T-helper 1 cell treated with Interleukin-12 subunit alpha and Interleukin-12 subunit beta and Interleukin-4 antibody, amounts not matched to agents 30 μg/mL and 1 μg/mL, for 36 hours (primary cell): Measurements from ENCODE around the gene NBEAL1.
"Not testable (repeated sequence)": the region's sequence is repeated elsewhere in the genome, so short reads cannot be mapped to it uniquely, and the experiment has no call there.

Source experiments
- H3K27ac Mint-ChIP-seq: one replicate; pipeline ENCODE4 v1.8.0; 2021; ENCODE audit warnings: mild to moderate bottlenecking, mixed read lengths
- H3K27me3 Mint-ChIP-seq: one replicate; pipeline ENCODE4 v1.8.0; 2021; ENCODE audit warnings: low read depth, mixed read lengths
- H3K36me3 Mint-ChIP-seq: one replicate; pipeline ENCODE4 v1.8.0; 2021; ENCODE audit warnings: low read depth, mixed read lengths
- H3K4me1 Mint-ChIP-seq: one replicate; pipeline ENCODE4 v1.8.0; 2021; ENCODE audit warnings: low read depth, mixed read lengths
- H3K4me3 Mint-ChIP-seq: one replicate; pipeline ENCODE4 v1.8.0; 2021; ENCODE audit warnings: mild to moderate bottlenecking, moderate library complexity, mixed read lengths
- H3K9me3 Mint-ChIP-seq: one replicate; pipeline ENCODE4 v1.8.0; 2021; ENCODE audit warnings: mixed read lengths

NBEAL1 gene

DNA sequence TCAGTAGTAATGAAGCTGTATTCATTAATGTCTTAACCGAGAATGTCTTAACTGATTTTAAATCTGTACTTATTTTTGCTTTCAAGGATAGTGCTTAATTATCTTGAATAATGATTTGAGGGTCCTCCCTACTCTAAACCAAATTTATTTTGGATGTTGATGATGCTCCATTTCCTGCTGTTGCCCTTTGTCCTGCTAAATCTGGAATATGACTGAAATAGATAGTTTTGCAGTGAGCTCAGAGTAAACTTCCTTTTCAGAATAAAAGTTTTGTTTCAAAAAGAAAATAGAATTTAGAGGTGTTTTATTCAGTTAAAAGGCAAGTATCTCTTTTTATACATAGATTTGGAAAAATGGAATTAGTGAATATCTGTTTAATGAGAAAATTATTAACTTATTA lies 8.1 kb downstream of the NBEAL1 start:
- H3K4me1 Mint-ChIP-seq: peaks cover 15% of the 10 kb centered on the region
- H3K4me3 Mint-ChIP-seq: no peak overlapping the region
- H3K9me3 Mint-ChIP-seq: no peaks in the 10 kb centered on the region
- H3K27ac Mint-ChIP-seq: no peak overlapping the region
- peaks cover 10% of the 10 kb centered on the region for H3K36me3 Mint-ChIP-seq
- H3K27me3 Mint-ChIP-seq: no peaks in the 10 kb centered on the region

DNA sequence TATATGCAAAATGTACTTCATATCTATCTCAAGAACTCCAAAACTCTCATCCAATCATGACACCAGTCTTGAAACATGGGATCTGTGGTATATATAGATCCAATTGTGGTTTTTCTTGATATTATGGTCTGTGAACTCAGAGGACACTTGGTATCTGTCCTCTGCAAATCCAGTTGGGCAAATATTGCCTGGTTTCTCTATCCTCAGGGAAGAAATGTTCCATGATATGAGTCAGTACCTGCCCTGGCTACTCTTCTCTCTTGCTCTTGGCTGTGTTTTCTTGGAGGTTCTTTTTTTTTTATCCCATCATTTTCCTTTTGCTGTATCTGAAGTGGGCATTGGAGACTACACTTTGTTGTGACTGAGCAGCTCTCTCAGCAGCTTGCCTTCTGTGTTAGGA lies 10.9 kb downstream of the NBEAL1 start:
- Mint-ChIP-seq H3K27ac (no peak overlapping the region), H3K4me3 (no peak overlapping the region), H3K9me3 (no peaks in the 10 kb centered on the region), H3K4me1 (peaks cover 2% of the 10 kb centered on the region), H3K36me3 (peaks cover 7% of the 10 kb centered on the region), H3K27me3 (no peaks in the 10 kb centered on the region)

DNA sequence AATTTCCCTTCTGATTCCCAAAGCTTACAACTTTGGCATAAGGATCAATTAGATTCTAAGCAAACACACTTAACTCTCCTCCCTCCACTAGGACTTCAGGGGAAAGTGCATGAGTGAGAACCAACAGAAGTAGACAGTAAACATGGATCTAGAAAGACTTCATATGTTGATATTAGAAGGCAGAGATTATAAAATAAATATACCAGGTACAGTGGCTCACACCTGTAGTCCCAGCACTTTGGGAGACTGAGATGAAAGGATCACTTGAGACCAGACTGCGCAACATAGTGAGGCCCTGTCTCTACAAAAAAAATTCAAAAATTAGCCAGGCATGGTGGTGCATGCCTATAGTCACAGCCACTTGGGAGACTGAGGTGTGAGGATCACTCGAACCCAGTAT lies 15.9 kb downstream of the NBEAL1 start:
- no peaks in the 10 kb centered on the region for H3K9me3 Mint-ChIP-seq

DNA sequence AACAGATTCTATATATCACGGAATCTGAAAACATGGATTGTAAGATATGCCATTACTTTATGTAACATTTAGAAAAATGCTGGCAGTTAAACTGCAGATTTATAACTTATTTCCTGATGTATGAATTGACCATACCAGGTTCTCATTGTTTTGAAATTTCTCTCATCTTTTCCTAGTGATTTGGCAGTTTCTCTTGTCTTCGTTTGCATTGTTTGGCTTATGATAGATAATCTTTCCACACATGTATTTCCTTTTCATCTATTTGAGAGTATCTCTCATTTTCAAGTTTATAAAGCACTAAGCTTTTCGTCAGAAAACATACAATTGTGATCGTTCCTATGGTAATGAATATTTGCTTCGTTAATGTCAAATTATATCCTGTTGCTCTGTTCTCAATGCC lies 16.3 kb downstream of the NBEAL1 start:
- Mint-ChIP-seq H3K9me3 (no peaks in the 10 kb centered on the region), H3K27me3 (no peaks in the 10 kb centered on the region), H3K4me1 (peaks cover 4% of the 10 kb centered on the region), H3K27ac (no peak overlapping the region), H3K4me3 (no peak overlapping the region), H3K36me3 (peaks cover 2% of the 10 kb centered on the region)

More for the DNA sequence above, 15.9 kb downstream of the NBEAL1 start:
- Mint-ChIP-seq H3K4me1 (peaks cover 4% of the 10 kb centered on the region), H3K27me3 (no peaks in the 10 kb centered on the region), H3K36me3 (peaks cover 2% of the 10 kb centered on the region), H3K27ac (no peak overlapping the region), H3K4me3 (no peak overlapping the region)

DNA sequence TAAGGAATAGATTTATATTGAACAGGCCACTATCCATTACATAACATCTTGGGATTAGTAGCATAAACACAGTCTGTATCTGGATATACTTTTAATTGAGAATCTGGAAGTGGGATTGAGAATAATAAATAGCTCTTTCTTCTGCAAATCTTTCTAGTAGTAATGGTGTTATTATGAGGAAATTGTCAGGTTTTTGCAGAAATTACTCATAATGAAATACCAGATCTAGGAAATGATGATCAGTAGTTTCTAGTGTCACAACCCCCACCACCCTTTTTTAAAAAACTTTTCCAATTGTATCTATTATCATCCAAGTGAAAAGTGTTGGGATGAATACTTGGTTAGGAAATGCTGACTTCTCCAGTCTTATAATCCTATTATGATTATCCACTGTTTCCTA lies 18.7 kb downstream of the NBEAL1 start:
- Mint-ChIP-seq H3K4me3 (no peak overlapping the region), H3K9me3 (no peaks in the 10 kb centered on the region)

DNA sequence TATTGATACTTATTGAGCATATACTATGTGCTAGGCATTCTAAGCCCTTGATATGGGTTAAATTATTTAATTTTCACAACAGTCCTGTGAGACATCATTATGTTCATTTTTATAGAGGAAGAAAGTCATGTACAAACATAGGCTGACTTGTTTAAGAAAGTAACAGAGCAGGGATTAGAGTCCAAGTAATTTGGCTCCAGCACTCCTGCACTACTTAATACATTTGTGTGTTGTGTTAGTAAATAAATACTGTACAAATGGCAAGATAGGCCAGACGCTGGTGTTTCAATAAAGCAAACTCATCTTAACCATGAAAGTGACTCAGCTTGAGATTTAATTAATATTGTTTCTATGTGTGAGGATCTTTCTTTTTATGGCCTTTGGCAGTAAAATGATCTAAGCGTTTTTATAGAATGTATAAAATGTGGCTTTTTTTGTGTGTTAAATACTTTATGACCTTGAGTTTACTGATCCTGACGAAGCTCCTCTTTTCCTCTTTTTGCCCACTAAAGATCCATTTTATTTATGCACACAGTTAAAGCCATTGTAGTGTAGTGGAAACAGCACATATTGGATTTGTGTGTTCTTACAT lies 21.3 kb downstream of the NBEAL1 start:
- Mint-ChIP-seq H3K4me1 (peaks cover 2% of the 10 kb centered on the region), H3K27ac (no peak overlapping the region), H3K4me3 (no peak overlapping the region), H3K36me3 (peaks cover 4% of the 10 kb centered on the region), H3K27me3 (no peaks in the 10 kb centered on the region), H3K9me3 (no peaks in the 10 kb centered on the region)

More for the DNA sequence above, 18.7 kb downstream of the NBEAL1 start:
- no peaks in the 10 kb centered on the region for H3K27me3 Mint-ChIP-seq
- no peak overlapping the region for H3K27ac Mint-ChIP-seq
- H3K4me1 Mint-ChIP-seq: peaks cover 4% of the 10 kb centered on the region
- H3K36me3 Mint-ChIP-seq: no peaks in the 10 kb centered on the region

DNA sequence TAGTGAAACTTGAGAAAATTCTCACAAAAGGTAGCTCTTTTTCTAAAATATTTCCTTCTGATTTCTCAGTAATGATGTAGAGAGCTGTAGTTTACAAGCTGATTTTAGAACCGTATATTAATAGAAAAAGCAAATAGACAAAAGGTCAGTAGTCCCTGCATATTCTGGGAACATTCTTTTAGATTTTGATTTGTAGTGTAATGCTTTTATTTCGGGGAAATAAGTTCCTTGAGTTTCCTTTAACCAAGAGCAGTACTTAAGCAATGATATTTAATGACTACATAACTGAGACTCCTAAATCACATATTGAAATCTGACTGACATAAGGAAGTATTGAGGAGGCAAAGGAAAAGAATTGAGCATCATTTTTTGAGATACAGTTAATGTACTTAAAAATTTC lies 22.4 kb downstream of the NBEAL1 start:
- no peaks in the 10 kb centered on the region for H3K27me3 Mint-ChIP-seq
- no peak overlapping the region for H3K27ac Mint-ChIP-seq
- no peaks in the 10 kb centered on the region for H3K9me3 Mint-ChIP-seq

DNA sequence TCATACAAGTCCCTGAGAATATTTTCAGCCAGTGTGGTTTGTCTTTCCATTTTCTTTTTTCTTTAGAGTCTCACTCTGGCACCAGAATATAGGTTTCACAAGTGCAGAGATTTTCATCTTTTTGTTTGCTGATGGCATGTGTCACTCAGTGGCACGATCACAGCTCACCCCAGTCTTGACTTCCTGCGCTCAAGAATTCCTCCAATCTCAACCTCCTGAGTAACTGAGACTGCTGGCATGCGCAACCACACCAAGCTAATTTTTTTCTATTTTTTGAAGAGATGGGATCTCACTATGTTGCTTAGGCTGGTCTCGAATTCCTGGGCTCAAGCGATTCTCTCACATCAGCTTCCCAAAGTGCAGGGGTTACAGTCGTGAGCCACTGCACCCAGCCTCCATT lies 23.9 kb downstream of the NBEAL1 start:
- H3K9me3 Mint-ChIP-seq: no peaks in the 10 kb centered on the region
- peaks cover 9% of the 10 kb centered on the region for H3K36me3 Mint-ChIP-seq
- no peak overlapping the region for H3K27ac Mint-ChIP-seq
- H3K4me3 Mint-ChIP-seq: no peak overlapping the region
- no peaks in the 10 kb centered on the region for H3K27me3 Mint-ChIP-seq
- peaks cover 2% of the 10 kb centered on the region for H3K4me1 Mint-ChIP-seq

More for the DNA sequence above, 22.4 kb downstream of the NBEAL1 start:
- Mint-ChIP-seq H3K4me1 (peaks cover 2% of the 10 kb centered on the region), H3K36me3 (peaks cover 4% of the 10 kb centered on the region), H3K4me3 (no peak overlapping the region)

DNA sequence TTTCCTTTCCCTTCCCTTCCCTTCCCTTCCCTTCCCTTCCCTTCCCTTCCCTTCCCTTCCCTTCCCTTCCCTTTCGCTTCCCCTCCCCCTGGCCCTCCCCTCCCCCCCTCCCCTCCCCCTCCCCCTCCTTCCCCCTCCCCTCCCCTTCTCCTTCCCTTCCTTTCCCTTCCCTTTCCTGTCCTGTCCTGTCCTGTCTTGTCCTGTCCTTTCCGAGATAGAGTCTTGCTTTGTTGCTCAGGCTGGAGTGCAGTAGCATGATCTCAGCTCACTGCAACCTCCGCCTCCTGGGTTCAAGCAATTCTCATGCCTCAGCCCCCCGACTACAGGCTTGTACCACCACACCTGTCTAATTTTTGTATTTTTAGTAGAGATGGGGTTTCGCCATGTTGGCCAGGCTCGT lies 24.5 kb downstream of the NBEAL1 start:
- H3K9me3 Mint-ChIP-seq, H3K4me3 Mint-ChIP-seq, H3K27ac Mint-ChIP-seq, H3K27me3 Mint-ChIP-seq, H3K4me1 Mint-ChIP-seq: not testable (repeated sequence)
- H3K36me3 Mint-ChIP-seq: peaks cover 12% of the 10 kb centered on the region

DNA sequence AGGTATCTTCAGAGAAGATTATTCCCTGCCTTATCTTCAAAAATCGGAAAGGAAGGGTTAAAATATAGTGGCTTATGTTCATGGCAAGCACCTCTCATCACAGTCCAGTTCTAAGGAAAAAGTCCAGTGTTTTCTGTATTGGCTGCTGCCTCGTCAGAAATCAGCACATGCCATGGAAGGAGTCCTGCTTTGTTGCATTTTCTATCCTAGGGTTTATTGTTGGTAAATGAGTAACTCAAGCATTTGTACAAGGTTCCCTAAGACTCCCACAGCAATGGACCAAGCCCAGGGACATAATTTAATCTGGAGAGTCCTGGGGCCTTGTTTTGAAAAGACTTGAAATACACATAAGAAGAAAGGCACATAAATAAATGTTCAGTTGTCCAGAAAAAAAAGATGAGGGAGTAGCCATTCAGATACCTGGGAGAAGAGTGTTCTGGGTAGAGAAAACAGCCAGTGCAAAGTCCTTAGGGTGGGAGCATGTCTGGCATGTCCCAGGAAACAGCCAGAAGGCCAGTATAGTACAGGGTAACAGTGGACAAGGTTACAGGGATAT lies 26.4 kb downstream of the NBEAL1 start:
- H3K9me3 Mint-ChIP-seq: no peaks in the 10 kb centered on the region
- H3K4me1 Mint-ChIP-seq: no peaks in the 10 kb centered on the region
- H3K27ac Mint-ChIP-seq: no peak overlapping the region
- H3K4me3 Mint-ChIP-seq: no peak overlapping the region
- H3K36me3 Mint-ChIP-seq: peaks cover 12% of the 10 kb centered on the region
- H3K27me3 Mint-ChIP-seq: no peaks in the 10 kb centered on the region

DNA sequence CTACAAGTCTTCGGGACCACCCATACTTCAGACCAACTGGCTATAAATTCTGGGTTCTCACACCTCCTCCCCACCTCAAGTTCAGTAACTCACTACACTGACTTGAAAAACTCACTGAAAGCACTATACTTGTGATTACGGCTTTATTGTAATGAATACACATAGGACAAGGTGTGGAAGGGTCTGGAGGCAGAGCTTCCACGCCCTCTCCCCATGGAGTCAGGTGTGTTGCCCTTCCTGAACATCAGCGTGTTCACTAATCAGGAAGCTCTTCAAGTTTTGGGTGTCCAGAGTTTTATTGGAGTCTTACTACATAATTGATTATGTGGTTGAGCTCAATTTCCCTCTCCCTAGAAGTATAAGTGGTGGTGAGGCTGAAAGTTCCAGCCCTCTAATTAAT lies 27.5 kb downstream of the NBEAL1 start:
- no peak overlapping the region for H3K4me3 Mint-ChIP-seq
- H3K36me3 Mint-ChIP-seq: peaks cover 12% of the 10 kb centered on the region
- no peaks in the 10 kb centered on the region for H3K27me3 Mint-ChIP-seq
- H3K4me1 Mint-ChIP-seq: no peaks in the 10 kb centered on the region
- no peak overlapping the region for H3K27ac Mint-ChIP-seq
- no peaks in the 10 kb centered on the region for H3K9me3 Mint-ChIP-seq

DNA sequence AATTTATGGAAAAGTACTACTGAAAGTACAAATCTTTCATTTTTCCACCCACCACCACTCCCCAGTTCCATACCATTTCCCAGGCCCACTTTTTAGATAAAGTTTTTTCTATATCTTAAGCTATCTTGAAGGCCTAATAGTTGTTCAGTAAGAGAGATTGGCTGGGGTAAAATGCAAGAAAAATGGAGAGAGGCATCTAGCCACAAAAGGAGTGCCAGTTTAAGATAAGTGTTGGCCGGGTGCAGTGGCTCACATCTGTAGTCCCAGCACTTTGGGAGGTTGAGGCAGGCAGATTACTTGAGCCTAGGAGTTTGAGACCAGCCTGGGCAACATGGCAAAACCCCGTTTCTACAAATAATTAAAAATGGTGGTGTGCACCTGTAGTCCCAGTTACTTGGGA lies 28.6 kb downstream of the NBEAL1 start:
- Mint-ChIP-seq H3K27ac (no peak overlapping the region), H3K27me3 (no peaks in the 10 kb centered on the region), H3K4me3 (no peak overlapping the region), H3K9me3 (no peaks in the 10 kb centered on the region), H3K4me1 (no peaks in the 10 kb centered on the region), H3K36me3 (peaks cover 12% of the 10 kb centered on the region)

DNA sequence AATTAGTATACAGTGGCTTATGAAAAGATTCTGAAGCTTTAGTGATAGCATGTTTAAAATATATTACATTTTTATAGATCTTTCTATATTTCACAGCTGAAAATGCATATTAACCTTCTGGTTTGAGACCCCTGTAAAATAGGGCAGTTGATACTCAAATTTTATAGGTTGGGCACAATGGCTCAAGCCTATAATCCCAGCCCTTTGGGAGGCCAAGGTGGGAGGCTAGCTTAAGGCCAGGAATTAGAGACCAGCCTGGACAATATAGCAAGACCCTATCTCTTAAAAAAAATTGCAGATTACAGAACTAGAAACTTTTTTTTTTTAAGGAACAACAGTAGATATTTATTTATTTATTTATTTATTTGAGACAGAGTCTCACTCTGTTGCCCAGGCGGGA lies 31.2 kb downstream of the NBEAL1 start:
- peaks cover 8% of the 10 kb centered on the region for H3K36me3 Mint-ChIP-seq
- no peaks in the 10 kb centered on the region for H3K27me3 Mint-ChIP-seq
- H3K4me1 Mint-ChIP-seq: no peaks in the 10 kb centered on the region
- H3K27ac Mint-ChIP-seq: no peak overlapping the region
- no peaks in the 10 kb centered on the region for H3K9me3 Mint-ChIP-seq
- no peak overlapping the region for H3K4me3 Mint-ChIP-seq

DNA sequence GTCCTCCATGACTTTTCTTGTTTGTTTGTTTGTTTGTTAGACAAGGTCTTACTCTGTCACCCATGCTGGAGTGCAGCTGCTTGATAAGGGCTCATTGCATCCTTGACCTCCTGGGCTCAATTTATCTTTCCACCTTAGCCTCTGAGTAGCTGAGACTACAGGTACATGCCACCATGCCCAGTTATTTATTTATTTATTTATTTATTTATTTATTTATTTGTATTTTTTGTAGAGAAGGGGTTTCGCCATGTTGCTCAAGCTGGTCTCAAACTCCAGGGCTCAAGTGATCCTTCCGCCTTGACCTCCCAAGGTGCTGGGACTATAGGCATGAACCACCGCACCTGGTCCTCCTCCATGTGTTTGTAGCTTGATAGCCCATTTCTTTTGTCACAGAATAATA lies 37.9 kb downstream of the NBEAL1 start:
- Mint-ChIP-seq H3K4me3 (no peak overlapping the region), H3K4me1 (peaks cover 2% of the 10 kb centered on the region), H3K27me3 (no peaks in the 10 kb centered on the region), H3K36me3 (no peaks in the 10 kb centered on the region), H3K9me3 (no peaks in the 10 kb centered on the region), H3K27ac (no peak overlapping the region)

DNA sequence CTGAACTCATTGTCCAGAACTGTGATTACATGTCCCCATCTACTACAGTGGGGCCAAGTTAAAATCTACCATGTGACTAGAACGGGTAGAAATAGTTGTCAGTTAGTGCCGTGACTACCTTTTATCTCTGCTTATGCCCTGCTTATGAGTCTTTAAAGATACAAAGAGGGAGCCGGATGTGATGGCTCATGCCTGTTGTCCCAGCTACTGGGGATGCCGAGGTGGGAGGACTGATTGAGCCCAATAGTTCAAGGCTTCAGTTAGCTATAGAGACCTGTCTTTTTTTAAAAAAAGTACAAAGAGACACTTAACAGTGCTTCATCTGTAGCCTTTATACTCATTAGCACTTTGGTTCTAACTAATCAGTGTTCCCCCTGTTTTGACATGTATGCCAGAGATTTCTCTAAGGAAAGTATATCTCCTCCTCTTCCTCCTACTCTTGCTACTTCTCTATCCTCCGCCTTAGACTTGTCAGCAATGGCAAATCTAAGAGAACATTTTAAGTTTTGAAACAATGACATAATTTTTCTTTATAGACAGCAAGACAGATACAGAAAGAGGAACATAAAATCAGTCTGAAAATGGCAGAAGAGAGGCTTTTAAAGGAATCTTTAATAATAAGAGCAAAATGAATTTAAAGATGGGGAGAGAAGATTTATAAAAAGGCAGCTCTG lies 45.0 kb downstream of the NBEAL1 start:
- Mint-ChIP-seq H3K27me3 (no peaks in the 10 kb centered on the region), H3K36me3 (peaks cover 8% of the 10 kb centered on the region), H3K4me3 (no peak overlapping the region), H3K9me3 (no peaks in the 10 kb centered on the region), H3K4me1 (peaks cover 2% of the 10 kb centered on the region), H3K27ac (no peak overlapping the region)
